Measurements from ENCODE around the gene ADAM8. TPM values are rescaled to one million over a fixed set of nuclear protein-coding genes. Genes with fewer than 3 reads are reported as not detected.

Gene ADAM8
- total RNA-seq, 2 experiments from 2014 or later, result 10.0 to 16.3 TPM

DNA sequence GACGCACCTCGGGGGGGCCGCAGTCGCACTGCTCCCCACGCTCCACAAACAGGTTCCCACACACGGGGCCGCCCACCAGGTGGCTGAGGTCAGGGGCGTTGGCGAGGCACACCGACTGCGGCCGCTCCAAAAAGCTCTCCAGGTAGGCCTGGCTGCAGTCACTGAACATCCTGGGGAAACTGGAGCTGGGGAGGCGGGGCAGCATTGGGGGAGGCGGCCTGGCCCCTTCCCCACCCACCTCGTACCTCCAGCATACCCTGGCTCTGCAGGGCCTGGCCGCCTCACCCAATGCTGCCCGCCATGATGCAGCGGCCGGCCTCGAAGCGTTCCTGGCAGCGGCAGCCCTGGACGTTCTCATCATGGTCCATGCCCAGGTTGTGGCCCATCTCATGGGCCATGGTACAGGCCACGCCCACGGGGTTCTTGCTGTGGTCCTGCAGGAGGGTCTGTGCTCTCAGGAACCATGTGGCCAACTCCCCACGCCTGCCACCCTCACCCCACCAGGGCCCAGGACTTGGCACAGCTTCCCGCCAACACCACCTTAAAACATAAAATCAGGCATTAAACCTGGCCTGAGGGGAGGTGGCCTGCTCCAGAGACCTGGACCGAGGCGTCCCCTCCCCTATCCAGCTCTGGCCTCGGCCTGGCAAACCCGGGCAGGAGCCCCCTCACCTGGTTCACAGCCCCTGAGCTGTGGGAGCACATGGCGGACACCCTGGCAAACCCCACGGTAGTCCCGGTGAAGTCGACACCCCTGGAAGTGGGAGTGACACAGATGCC lies 5.0 kb downstream of the ADAM8 start:
- intact Hi-C loops (cut with micrococcal nuclease; ENCODE audit: unreplicated experiment), result no loop called here
- no peaks in the 10 kb centered on the region for H3K36me3 ChIP-seq (ENCODE audit: insufficient read depth, low read length)
- TF ChIP-seq, protein P1, sequence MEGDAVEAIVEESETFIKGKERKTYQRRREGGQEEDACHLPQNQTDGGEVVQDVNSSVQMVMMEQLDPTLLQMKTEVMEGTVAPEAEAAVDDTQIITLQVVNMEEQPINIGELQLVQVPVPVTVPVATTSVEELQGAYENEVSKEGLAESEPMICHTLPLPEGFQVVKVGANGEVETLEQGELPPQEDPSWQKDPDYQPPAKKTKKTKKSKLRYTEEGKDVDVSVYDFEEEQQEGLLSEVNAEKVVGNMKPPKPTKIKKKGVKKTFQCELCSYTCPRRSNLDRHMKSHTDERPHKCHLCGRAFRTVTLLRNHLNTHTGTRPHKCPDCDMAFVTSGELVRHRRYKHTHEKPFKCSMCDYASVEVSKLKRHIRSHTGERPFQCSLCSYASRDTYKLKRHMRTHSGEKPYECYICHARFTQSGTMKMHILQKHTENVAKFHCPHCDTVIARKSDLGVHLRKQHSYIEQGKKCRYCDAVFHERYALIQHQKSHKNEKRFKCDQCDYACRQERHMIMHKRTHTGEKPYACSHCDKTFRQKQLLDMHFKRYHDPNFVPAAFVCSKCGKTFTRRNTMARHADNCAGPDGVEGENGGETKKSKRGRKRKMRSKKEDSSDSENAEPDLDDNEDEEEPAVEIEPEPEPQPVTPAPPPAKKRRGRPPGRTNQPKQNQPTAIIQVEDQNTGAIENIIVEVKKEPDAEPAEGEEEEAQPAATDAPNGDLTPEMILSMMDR (conservative IDR thresholded peaks at IDR 0.05; ENCODE audit: low read length), result no peak
- no peaks in the 10 kb centered on the region for H3K9me3 ChIP-seq (ENCODE audit: low read length)
- H2AFZ ChIP-seq (ENCODE audit: low read length), result no peak overlapping the region
- CTCF ChIA-PET (ENCODE audit: unreplicated experiment), result no interaction called here
- no peak overlapping the region for H3K4me3 ChIP-seq (ENCODE audit: low read depth, low read length, poor library complexity, severe bottlenecking)
- H3K27ac ChIP-seq (ENCODE audit: low read depth, low read length, poor library complexity, severe bottlenecking), result no peak overlapping the region
- no TSS peak for BruUV-seq (replicated peaks)
- no peaks in the 10 kb centered on the region for H3K9me2 ChIP-seq (ENCODE audit: insufficient read depth, low read length)
- DNase-seq (ENCODE audit: low spot score), result no peak
- H3K4me1 ChIP-seq (ENCODE audit: insufficient read depth, low read length, poor library complexity, severe bottlenecking), result peaks cover 24% of the 10 kb centered on the region
- no peaks in the 10 kb centered on the region for H3K79me2 ChIP-seq (ENCODE audit: insufficient read depth, low read depth, low read length)
- H4K20me1 ChIP-seq (ENCODE audit: insufficient read depth, low read length), result no peaks in the 10 kb centered on the region; the same call in 1 of the 2 replicates
- POLR2A ChIA-PET, result no interaction called here
- no peak overlapping the region for H3K4me2 ChIP-seq (ENCODE audit: low read length)

- H3K36me3 ChIP-seq (ENCODE audit: insufficient read depth, low read length), result no peaks in the 10 kb centered on the region
These were observed 5.8 kb downstream of the ADAM8 start for GRCh38 chr10:133270773-133271297.

DNA sequence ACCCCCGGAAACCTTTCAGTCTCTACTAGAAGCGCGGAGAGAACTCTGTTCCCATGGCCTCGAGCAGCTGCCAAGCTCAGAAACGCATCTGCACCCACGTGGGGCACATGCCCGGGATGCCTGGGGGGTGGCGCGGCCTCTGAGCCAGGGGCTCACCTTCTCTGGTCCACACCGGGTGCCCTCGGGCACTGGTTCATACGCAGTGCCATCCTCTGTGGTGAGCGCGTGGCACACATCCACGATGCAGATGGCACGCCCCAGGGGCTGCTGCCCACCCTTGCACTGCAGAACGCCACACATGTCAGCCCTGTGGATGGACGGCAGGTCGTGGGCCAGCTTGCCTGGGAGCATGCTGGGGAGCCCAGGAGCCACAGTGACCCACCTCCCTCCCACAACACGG lies 6.5 kb downstream of the ADAM8 start:
- CTCF ChIA-PET (ENCODE audit: unreplicated experiment), result no interaction called here
- Histone ChIP-seq H3K36me3 (ENCODE audit: insufficient read depth, low read length) (no peaks in the 10 kb centered on the region), H3K4me3 (ENCODE audit: low read depth, low read length, poor library complexity, severe bottlenecking) (no peak overlapping the region), H3K27ac (ENCODE audit: low read depth, low read length, poor library complexity, severe bottlenecking) (no peak overlapping the region), H3K79me2 (ENCODE audit: insufficient read depth, low read depth, low read length) (no peaks in the 10 kb centered on the region), H3K4me1 (ENCODE audit: insufficient read depth, low read length, poor library complexity, severe bottlenecking) (peaks cover 8% of the 10 kb centered on the region), H3K9me3 (ENCODE audit: low read length) (no peaks in the 10 kb centered on the region), H4K20me1 (ENCODE audit: insufficient read depth, low read length) (no peaks in the 10 kb centered on the region; the same call in 1 of the 2 replicates), H2AFZ (ENCODE audit: low read length) (no peak overlapping the region), H3K4me2 (ENCODE audit: low read length) (no peak overlapping the region), H3K9me2 (ENCODE audit: insufficient read depth, low read length) (no peaks in the 10 kb centered on the region)
- no TSS peak for BruUV-seq (replicated peaks)
- intact Hi-C loops (cut with micrococcal nuclease; ENCODE audit: unreplicated experiment), result no loop called here
- POLR2A ChIA-PET, result no interaction called here
- TF ChIP-seq, protein P1 (conservative IDR thresholded peaks at IDR 0.05; ENCODE audit: low read length), result no peak
- TF ChIP-seq EZH2phosphoT487 (IDR thresholded peaks at IDR 0.05; ENCODE audit: borderline replicate concordance, low read depth, low read length), result no peak
- DNase-seq (ENCODE audit: low spot score), result no peak

More at GRCh38 chr10:133270773-133271297, 5.8 kb downstream of the ADAM8 start:
- Histone ChIP-seq H3K4me3 (ENCODE audit: low read depth, low read length, poor library complexity, severe bottlenecking) (no peak overlapping the region), H4K20me1 (ENCODE audit: insufficient read depth, low read length) (no peaks in the 10 kb centered on the region; the same call in 1 of the 2 replicates), H2AFZ (ENCODE audit: low read length) (no peak overlapping the region), H3K9me2 (ENCODE audit: insufficient read depth, low read length) (no peaks in the 10 kb centered on the region), H3K79me2 (ENCODE audit: insufficient read depth, low read depth, low read length) (no peaks in the 10 kb centered on the region), H3K27ac (ENCODE audit: low read depth, low read length, poor library complexity, severe bottlenecking) (no peak overlapping the region), H3K9me3 (ENCODE audit: low read length) (no peaks in the 10 kb centered on the region), H3K4me2 (ENCODE audit: low read length) (no peak overlapping the region), H3K4me1 (ENCODE audit: insufficient read depth, low read length, poor library complexity, severe bottlenecking) (peaks cover 15% of the 10 kb centered on the region)
- no TSS peak for BruUV-seq (replicated peaks)
- DNase-seq (ENCODE audit: low spot score), result no peak
- intact Hi-C loops (cut with micrococcal nuclease; ENCODE audit: unreplicated experiment), result no loop called here
- ChIA-PET POLR2A (no interaction called here), CTCF (ENCODE audit: unreplicated experiment) (no interaction called here)
- TF ChIP-seq EZH2phosphoT487 (IDR thresholded peaks at IDR 0.05; ENCODE audit: borderline replicate concordance, low read depth, low read length), result no peak
- TF ChIP-seq, protein P1 (conservative IDR thresholded peaks at IDR 0.05; ENCODE audit: low read length), result no peak

All from OCI-LY7 (cell line).